Astrocyte (in vitro differentiated cells and primary cell): Measurements from ENCODE around the gene POLR2L. TPM values are rescaled to one million over a fixed set of nuclear protein-coding genes. Genes with fewer than 3 reads are reported as not detected.
A peak's percentile ranks its signal among the peaks of the same experiment; 100 is the strongest.

ENCODE experiments used
- DNase-seq: peaks from one replicate; pipeline ENCODE4 v3.0.0-alpha.2; 2010; ENCODE audit warnings: low read depth
- FAIRE-seq: peaks from 2 replicates; lab custom pipeline; 2011; peaks lifted over from hg19 to GRCh38; lab: Jason Lieb, UNC
- H2AFZ ChIP-seq: 2 replicates; pipeline ENCODE4 v1.6.0; 2012; ENCODE audit warnings: low read depth, low read length, inconsistent platforms
- H3K27ac ChIP-seq: 2 replicates; pipeline ENCODE4 v1.5.1; 2011; ENCODE audit warnings: low read depth, low read length, inconsistent platforms
- H3K27me3 ChIP-seq: 2 replicates; pipeline ENCODE4 v1.6.0; 2011; ENCODE audit warnings: low read length, inconsistent platforms; ENCODE audit not compliant: insufficient read depth
- H3K36me3 ChIP-seq: 2 replicates; pipeline ENCODE4 v1.5.1; 2011; ENCODE audit warnings: low read length, inconsistent platforms; ENCODE audit not compliant: insufficient read depth
- H3K4me1 ChIP-seq: 2 replicates; pipeline ENCODE4 v1.5.1; 2011; ENCODE audit warnings: low read length, inconsistent platforms; ENCODE audit not compliant: insufficient read depth
- H3K4me2 ChIP-seq: 2 replicates; pipeline ENCODE4 v1.6.0; 2012; ENCODE audit warnings: low read length, inconsistent platforms
- H3K4me3 ChIP-seq: 2 replicates; pipeline ENCODE4 v1.5.1; 2011; ENCODE audit warnings: low read depth, mild to moderate bottlenecking, low read length, inconsistent platforms; ENCODE audit not compliant: insufficient read depth
- H3K79me2 ChIP-seq: 2 replicates; pipeline ENCODE4 v1.6.0; 2012; ENCODE audit warnings: mild to moderate bottlenecking, low read length, inconsistent platforms; ENCODE audit not compliant: insufficient read depth
- H3K9ac ChIP-seq: 2 replicates; pipeline ENCODE4 v1.6.0; 2012; ENCODE audit warnings: mild to moderate bottlenecking, low read length, inconsistent platforms
- H3K9me3 ChIP-seq: 2 replicates; pipeline ENCODE4 v1.5.1; 2012; ENCODE audit warnings: low read depth, mild to moderate bottlenecking, low read length, inconsistent platforms; ENCODE audit not compliant: insufficient read depth
- H4K20me1 ChIP-seq: 2 replicates; pipeline ENCODE4 v1.6.0; 2012; ENCODE audit warnings: low read length, inconsistent platforms; ENCODE audit not compliant: insufficient read depth
- H3K27ac Mint-ChIP-seq: one replicate; pipeline ENCODE4 v1.8.0; 2021; ENCODE audit warnings: mild to moderate bottlenecking, mixed read lengths; ENCODE audit not compliant: unreplicated experiment
- H3K27me3 Mint-ChIP-seq: one replicate; pipeline ENCODE4 v1.8.0; 2021; ENCODE audit warnings: low read depth, mixed read lengths; ENCODE audit not compliant: unreplicated experiment
- H3K36me3 Mint-ChIP-seq: one replicate; pipeline ENCODE4 v1.8.0; 2021; ENCODE audit warnings: low read depth, mixed read lengths; ENCODE audit not compliant: unreplicated experiment
- H3K4me1 Mint-ChIP-seq: one replicate; pipeline ENCODE4 v1.8.0; 2021; ENCODE audit warnings: low read depth, mixed read lengths; ENCODE audit not compliant: unreplicated experiment
- H3K4me3 Mint-ChIP-seq: one replicate; pipeline ENCODE4 v1.8.0; 2021; ENCODE audit warnings: mild to moderate bottlenecking, moderate library complexity, mixed read lengths; ENCODE audit not compliant: unreplicated experiment
- H3K9me3 Mint-ChIP-seq: one replicate; pipeline ENCODE4 v1.8.0; 2021; ENCODE audit warnings: mild to moderate bottlenecking, mixed read lengths; ENCODE audit not compliant: unreplicated experiment
- CTCF ChIP-seq: IDR thresholded peaks from 2 replicates; pipeline ENCODE4 v1.5.1; 2011; ENCODE audit warnings: low read depth, mild to moderate bottlenecking, inconsistent platforms, low read length, moderate library complexity; ENCODE audit not compliant: insufficient read depth
- EZH2 ChIP-seq: IDR thresholded peaks from 2 replicates; pipeline ENCODE4 v1.6.1; 2012; ENCODE audit warnings: mild to moderate bottlenecking, low read length, inconsistent platforms; ENCODE audit not compliant: insufficient read depth
- total RNA-seq: library from RNA; stranded (reverse); gene quantifications from 2 replicates; pipeline ENCODE4 v1.2.1, GENCODE V29; 2021

The POLR2L gene
- total RNA-seq, 1 donor from 2014 or later, result 212 TPM

- H3K27me3 ChIP-seq, result no peaks in the 10 kb centered on the region
- TF ChIP-seq CTCF, result peak; percentile 19
- no peak for TF ChIP-seq EZH2
- Mint-ChIP-seq H3K27me3 (no peaks in the 10 kb centered on the region), H3K27ac (peak within 1 kb of the TSS; percentile 78), H3K4me1 (no peaks in the 10 kb centered on the region), H3K4me3 (peak within 1 kb of the TSS; percentile 85), H3K9me3 (no peaks in the 10 kb centered on the region), H3K36me3 (peaks cover 2% of the 10 kb centered on the region)
- H2AFZ ChIP-seq, result peak within 1 kb of the TSS; percentile 56
- no peaks in the 10 kb centered on the region for H3K9me3 ChIP-seq
- peaks cover 55% of the 10 kb centered on the region for H4K20me1 ChIP-seq
- peak within 1 kb of the TSS; percentile 86 for H3K9ac ChIP-seq
- H3K27ac ChIP-seq, result peak within 1 kb of the TSS; percentile 81
- no peaks in the 10 kb centered on the region for H3K36me3 ChIP-seq
- H3K79me2 ChIP-seq, result peaks cover 11% of the 10 kb centered on the region
- peaks cover 16% of the 10 kb centered on the region for H3K4me1 ChIP-seq
- peak within 1 kb of the TSS; percentile 96 for H3K4me2 ChIP-seq
- FAIRE-seq (no peak), DNase-seq (peak; percentile 48)
- peak within 1 kb of the TSS; percentile 77 for H3K4me3 ChIP-seq
Measured at GRCh38 chr11:798093-798713, 44.1 kb downstream of the POLR2L start, which contains the start of gene SLC25A22. Gene SLC25A22, minus strand, starts transcription at chr11:798281. Its CDS starts 3,275 bp downstream, at chr11:795006.

GRCh38 chr11:797296-798092 is 44.8 kb downstream of the POLR2L start:
- DNase-seq, result peak; percentile 64
- Mint-ChIP-seq H3K27ac (peak overlapping the region; percentile 78), H3K4me3 (peak overlapping the region; percentile 85), H3K4me1 (no peaks in the 10 kb centered on the region), H3K9me3 (no peaks in the 10 kb centered on the region), H3K36me3 (peaks cover 2% of the 10 kb centered on the region), H3K27me3 (no peaks in the 10 kb centered on the region)
- peak overlapping the region; percentile 86 for H3K9ac ChIP-seq
- H3K27me3 ChIP-seq, result no peaks in the 10 kb centered on the region
- peak overlapping the region; percentile 81 for H3K27ac ChIP-seq
- H3K9me3 ChIP-seq, result no peaks in the 10 kb centered on the region
- no peak for TF ChIP-seq EZH2
- no peak for TF ChIP-seq CTCF
- peak overlapping the region; percentile 77 for H3K4me3 ChIP-seq
- H3K79me2 ChIP-seq, result peaks cover 4% of the 10 kb centered on the region
- no peaks in the 10 kb centered on the region for H3K36me3 ChIP-seq
- FAIRE-seq, result no peak
- H3K4me2 ChIP-seq, result peak overlapping the region; percentile 96
- peaks cover 52% of the 10 kb centered on the region for H4K20me1 ChIP-seq
- peaks cover 16% of the 10 kb centered on the region for H3K4me1 ChIP-seq
- peak overlapping the region; percentile 56 for H2AFZ ChIP-seq
